Measurements from ENCODE around the gene TOR3A.

DNA sequence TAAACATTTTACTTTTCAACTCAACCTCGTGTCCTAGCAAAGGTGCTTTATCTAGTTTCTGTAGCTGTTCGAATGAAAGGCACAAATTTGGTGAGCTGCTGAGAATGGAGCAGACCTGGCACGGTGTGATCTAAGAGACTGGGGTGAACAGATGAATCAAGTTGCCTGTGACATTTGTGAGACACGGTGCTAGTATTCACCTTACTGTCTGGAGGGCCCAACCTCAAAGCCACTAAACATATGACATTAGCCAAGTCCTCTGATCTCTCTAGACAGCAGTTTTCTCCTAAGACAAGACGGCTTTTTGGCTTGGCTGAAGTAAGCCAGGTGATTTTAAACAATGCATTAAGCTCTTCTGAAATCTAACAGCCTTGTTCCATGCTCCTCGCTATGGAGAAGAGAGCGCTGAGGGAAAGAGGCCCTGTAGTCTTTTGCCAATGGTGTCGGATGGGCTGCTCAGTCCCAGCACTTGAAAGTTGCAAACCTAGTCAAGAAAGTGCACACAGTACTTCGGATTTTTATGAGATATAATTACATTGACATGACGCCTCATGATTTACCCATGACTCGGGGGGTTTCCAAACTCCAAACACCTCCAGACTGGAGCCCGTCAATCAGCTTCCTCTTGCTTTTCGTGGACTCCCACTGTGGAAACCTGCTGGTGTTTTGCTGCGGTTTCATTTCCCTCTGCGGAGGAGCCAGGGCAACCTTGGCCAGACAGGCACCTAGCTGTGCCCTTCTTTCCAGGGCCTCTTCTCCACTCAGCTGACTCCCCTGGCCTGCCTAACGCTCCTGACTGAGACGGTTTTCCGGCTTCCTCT lies 794 bp upstream of the TOR3A start:
- TF ChIP-seq, protein P1, sequence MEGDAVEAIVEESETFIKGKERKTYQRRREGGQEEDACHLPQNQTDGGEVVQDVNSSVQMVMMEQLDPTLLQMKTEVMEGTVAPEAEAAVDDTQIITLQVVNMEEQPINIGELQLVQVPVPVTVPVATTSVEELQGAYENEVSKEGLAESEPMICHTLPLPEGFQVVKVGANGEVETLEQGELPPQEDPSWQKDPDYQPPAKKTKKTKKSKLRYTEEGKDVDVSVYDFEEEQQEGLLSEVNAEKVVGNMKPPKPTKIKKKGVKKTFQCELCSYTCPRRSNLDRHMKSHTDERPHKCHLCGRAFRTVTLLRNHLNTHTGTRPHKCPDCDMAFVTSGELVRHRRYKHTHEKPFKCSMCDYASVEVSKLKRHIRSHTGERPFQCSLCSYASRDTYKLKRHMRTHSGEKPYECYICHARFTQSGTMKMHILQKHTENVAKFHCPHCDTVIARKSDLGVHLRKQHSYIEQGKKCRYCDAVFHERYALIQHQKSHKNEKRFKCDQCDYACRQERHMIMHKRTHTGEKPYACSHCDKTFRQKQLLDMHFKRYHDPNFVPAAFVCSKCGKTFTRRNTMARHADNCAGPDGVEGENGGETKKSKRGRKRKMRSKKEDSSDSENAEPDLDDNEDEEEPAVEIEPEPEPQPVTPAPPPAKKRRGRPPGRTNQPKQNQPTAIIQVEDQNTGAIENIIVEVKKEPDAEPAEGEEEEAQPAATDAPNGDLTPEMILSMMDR (IDR thresholded peaks at IDR 0.05): no peak
- TF ChIP-seq POLR2A (IDR thresholded peaks at IDR 0.05): no peak
